Stimulated activated CD4-positive, alpha-beta T cell treated with anti-CD3 and anti-CD28 coated beads, Interleukin-1b, Interleukin-23, amount 100 ng/mL, for 24 hours (primary cell): Measurements from ENCODE around the gene KCNH1.

Experiments used
- DNase-seq, 4 experiments: peaks; one replicate each; pipeline ENCODE4 v3.0.0-alpha.2; 2020; ENCODE audit warnings: low read depth in 4 of 4, low spot score in 1 of 4

Gene KCNH1

DNA sequence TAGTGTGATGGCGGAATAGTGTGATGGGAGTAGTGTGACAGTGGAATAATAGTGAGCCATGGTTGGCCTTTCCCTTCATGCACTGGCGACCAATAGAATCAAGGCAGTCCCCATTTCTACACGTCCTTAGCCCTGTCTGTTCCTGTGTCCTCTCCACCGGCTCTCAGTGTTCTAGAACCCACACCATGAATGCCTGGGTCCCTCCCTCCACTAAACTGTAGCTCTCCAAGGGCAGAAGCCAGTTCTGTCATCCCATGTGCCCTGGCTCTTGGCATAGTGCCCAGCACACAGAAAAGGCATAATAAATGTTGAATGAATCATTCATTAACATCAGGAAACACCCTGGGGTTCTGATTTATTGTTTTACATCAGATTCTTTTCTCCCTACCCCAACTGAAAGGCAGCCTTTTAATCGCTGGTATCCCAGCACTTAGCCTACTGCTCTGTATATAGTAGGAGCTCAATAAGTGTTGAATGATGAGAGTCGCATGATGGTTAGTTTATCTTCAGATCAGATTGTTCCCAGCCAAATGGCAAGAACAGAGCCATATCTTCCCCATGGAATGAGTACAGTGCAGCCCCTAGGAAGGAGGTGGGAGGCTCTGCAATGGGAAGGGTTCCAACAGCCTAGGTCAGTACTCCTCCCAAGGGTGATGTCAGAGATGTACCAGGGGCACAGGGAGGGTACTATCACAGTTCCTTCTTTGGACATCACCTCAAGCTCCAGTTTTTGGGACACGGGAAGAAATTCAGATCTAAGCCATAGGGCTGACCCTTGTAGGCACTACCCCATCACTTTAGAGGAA is 479.6 kb downstream of the KCNH1 start:
- no peak for DNase-seq

DNA sequence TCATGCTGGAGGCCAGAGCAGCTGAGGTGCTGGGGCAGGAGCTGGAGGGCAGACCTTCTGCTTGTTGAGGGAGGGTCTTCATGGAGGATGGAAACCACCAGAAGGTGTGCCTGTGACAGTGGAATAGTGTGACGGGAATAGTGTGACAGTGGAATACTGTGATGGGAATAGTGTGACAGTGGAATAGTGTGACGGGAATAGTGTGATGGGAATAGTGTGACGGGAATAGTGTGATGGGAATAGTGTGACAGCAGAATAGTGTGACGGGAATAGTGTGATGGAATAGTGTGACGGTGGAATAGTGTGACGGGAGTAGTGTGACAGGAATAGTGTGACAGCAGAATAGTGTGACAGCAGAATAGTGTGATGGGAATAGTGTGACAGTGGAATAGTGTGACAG is 480.2 kb downstream of the KCNH1 start:
- DNase-seq, result no peak

DNA sequence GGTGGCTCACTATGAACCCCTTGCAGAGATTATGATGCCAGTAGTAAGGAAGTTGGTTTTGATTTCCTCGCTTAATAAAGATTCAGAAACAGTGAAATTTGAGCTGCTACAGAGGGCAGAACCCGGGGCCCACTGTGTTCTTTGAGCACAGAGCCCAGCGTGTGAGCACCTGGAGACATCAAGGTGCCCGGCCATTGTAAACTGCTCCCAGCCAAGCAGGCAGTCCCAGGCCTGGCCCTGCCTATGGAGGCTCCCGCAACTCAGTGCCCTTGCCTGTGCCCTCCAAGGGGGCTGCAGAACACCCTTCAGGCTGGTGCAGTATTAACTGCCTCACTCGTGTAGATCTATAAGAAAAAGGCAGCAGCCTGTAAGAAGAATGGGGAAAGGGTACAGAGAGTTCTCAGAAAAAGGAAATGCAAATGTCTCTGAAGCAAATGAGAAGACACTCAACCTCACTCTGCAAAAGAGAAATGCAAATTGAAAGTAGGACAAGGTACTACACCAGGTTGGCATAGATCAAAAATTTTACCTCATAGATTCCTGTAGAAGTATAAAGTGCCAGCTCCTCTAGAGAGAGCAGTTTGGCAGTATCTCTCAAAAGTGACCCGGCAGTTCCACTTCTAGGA is 481.5 kb downstream of the KCNH1 start:
- DNase-seq, result no peak

DNA sequence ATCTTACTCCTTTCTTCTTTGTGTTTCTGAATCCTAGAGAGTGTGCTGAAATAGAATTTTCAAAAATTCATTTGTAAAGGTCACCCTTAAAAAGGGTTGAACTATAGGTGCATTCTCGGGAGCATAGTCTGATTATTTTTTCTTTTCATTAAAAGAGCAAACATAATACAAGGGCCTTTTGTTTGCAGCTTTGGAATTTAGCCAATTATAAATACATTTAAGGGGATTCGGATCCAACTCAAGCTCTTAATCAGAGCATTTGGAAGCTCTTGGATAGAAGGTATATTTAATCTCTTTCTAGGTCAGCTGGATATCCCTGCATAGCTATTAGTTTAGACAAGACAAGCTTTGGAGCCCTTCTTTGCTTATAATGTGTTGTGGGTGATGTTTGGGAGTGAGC is 483.5 kb downstream of the KCNH1 start:
- no peak for DNase-seq

GRCh38 chr1:210648588-210649269 is 485.2 kb downstream of the KCNH1 start:
- DNase-seq, result no peak

- DNase-seq, result no peak
Measured at GRCh38 chr1:210647406-210648333, 486.3 kb downstream of the KCNH1 start.

DNA sequence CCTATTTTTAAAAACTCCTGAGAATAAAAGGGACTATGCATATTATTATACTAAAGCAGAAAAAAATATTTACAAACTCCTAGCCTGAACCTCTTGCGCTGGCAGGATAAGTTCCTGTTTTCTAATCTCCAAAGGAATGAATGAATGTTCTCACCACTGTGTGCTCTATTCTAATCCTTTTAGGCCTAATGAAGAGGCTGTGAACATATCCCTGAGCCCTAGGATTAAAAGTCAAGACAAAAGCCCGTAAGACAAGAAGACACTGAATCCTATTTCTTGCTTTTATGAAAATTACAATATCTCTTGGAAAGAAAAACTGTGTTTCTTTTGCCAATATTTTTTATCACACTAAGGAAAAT is 487.7 kb downstream of the KCNH1 start:
- no peak for DNase-seq

- DNase-seq, result no peak
Measured at GRCh38 chr1:210645582-210646257, 488.2 kb downstream of the KCNH1 start.

DNA sequence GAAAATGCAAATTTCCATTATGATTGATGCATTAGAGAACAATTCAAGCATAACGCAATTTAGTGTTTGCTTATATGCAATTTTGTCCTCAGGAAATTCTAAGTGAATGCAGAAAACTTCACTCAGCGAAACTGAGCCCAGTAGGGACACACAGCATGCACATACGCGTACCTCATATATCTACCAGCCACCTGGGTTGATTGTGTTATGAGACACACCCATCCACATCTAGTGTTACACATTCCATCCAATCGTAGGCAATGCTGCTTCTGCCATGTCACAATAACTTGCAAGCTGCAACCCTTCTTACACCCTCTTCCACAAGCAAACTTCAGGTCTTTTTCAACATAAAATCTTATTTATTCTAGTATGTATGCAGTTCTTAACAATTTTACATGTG is 492.4 kb downstream of the KCNH1 start:
- no peak for DNase-seq

- DNase-seq, result no peak
Measured at GRCh38 chr1:210635108-210635507, 498.8 kb downstream of the KCNH1 start.

DNA sequence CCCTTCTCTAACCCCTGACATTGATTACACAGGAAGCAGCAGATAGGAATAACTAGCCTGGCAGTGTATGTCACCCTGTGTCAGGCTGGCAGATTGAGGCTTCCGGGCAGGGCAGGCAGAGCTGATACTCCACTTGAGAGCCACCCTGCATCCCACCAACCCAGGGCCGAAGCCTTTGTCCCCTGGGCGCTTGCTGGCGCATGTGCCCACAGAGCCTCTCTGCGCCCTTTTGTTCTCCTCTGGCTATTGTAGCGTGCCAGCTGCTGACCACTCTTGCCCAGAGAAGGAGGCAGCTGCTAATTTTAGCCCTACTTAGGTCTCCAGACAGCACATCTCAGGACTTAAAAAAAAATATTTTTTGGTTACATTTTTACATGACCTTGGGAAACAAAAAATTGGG is 500.3 kb downstream of the KCNH1 start:
- DNase-seq, result no peak

DNA sequence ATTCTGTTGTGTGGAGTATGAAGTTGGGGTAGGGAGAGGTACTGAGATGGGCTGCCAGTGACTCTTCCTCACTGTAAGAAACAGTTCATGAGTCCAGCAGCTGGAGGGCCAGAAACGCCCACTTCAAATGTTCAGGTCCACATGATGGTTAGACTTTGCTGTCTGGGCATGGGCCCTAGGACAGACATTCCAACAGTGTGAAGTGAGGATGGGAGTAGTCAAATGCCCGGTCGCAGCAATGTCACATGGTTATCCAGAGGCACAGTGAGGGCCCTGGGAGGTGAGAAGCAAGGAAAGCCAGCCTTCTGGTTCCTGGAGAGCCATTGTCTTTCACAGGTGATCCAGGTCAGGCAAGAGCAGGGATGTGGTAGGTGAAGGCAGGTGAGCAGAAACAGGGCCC is 500.8 kb downstream of the KCNH1 start:
- DNase-seq, result no peak

DNA sequence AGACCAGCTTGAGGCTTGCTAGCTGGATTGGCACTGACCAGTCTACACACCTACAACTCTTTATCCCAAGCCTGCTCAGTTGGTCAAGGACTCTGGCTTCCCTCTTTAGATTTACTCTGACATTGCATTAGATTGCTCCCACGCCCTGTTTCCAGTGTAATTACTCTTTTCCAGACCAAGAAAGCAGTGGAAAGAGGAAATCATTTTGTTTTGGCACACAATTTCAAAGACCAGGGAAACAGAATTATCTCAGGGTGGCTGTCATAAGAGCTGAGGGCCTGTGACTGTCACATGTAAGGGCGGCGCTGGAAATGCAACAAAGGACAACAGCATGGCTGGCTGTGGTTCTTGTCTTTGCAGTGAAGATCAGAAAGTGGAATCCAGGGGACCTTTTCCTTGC is 502.5 kb downstream of the KCNH1 start:
- no peak for DNase-seq

- no peak for DNase-seq
Measured at GRCh38 chr1:210629276-210629675, 504.7 kb downstream of the KCNH1 start.

- no peak for DNase-seq
Measured at GRCh38 chr1:210627755-210628154, 506.2 kb downstream of the KCNH1 start.
